DMS 273 (cell line): ENCODE measurements around the gene PCDHB3.
A peak's percentile ranks its signal among the peaks of the same experiment; 100 is the strongest.
"Not testable (repeated sequence)": the region's sequence is repeated elsewhere in the genome, so short reads cannot be mapped to it uniquely, and the experiment has no call there.

Source experiments
- DNase-seq: peaks from one replicate; lab custom pipeline; 2025; ENCODE audit not compliant: unreplicated experiment; lab: John Stamatoyannopoulos, UW

Gene PCDHB3

GRCh38 chr5:141135718-141136266 lies 35.5 kb downstream of the PCDHB3 start:
- DNase-seq: no peak

DNA sequence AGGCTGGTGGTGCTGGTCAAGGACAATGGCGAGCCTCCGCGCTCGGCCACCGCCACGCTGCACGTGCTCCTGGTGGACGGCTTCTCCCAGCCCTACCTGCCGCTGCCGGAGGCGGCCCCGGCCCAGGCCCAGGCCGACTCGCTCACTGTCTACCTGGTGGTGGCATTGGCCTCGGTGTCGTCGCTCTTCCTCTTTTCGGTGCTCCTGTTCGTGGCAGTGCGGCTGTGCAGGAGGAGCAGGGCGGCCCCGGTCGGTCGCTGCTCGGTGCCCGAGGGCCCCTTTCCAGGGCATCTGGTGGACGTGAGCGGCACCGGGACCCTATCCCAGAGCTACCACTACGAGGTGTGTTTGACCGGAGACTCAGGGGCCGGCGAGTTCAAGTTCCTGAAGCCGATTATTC lies 37.1 kb downstream of the PCDHB3 start:
- DNase-seq: not testable (repeated sequence)

- DNase-seq: peak; percentile 1
Observed at GRCh38 chr5:141149812-141150211, 49.5 kb downstream of the PCDHB3 start, which contains the start of gene PCDHB6. PCDHB6 (plus strand) TSS chr5:141150057; CDS start chr5:141150258, 201 bp downstream.

- no peak for DNase-seq
Observed at GRCh38 chr5:141150224-141150992, 50.1 kb downstream of the PCDHB3 start.

- no peak for DNase-seq
Observed at GRCh38 chr5:141150993-141151325, 50.7 kb downstream of the PCDHB3 start.

GRCh38 chr5:141151632-141152031 lies 51.4 kb downstream of the PCDHB3 start:
- DNase-seq: not testable (repeated sequence)

DNA sequence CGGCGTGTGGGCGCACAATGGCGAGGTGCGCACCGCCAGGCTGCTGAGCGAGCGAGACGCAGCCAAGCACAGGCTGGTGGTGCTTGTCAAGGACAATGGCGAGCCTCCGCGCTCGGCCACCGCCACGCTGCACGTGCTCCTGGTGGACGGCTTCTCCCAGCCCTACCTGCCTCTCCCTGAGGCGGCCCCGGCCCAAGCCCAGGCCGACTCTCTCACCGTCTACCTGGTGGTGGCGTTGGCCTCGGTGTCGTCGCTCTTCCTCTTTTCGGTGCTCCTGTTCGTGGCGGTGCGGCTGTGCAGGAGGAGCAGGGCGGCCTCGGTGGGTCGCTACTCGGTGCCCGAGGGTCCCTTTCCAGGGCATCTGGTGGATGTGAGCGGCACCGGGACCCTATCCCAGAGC lies 51.8 kb downstream of the PCDHB3 start:
- DNase-seq: not testable (repeated sequence)
